ENCODE results near the gene MYCBP2.

DNA sequence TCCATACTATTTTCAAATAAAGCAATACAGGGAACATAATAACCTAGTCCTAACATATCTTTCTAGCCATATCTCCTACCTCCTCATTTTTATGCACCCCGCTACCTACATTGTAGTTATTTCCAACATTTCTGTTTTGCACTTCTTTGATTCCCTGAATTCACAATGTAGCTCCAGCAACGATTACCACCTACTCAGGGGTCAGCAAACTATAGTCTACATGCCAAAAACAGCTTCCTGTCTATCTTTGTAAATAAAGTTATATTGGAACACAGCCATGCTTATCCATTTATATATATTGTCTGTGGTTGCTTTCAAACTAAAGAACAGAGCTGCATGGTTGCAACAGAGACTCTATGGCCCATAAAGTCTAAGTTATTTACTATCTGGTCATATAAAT is 16.7 kb downstream of the MYCBP2 start:
- TF ChIP-seq, protein P1, sequence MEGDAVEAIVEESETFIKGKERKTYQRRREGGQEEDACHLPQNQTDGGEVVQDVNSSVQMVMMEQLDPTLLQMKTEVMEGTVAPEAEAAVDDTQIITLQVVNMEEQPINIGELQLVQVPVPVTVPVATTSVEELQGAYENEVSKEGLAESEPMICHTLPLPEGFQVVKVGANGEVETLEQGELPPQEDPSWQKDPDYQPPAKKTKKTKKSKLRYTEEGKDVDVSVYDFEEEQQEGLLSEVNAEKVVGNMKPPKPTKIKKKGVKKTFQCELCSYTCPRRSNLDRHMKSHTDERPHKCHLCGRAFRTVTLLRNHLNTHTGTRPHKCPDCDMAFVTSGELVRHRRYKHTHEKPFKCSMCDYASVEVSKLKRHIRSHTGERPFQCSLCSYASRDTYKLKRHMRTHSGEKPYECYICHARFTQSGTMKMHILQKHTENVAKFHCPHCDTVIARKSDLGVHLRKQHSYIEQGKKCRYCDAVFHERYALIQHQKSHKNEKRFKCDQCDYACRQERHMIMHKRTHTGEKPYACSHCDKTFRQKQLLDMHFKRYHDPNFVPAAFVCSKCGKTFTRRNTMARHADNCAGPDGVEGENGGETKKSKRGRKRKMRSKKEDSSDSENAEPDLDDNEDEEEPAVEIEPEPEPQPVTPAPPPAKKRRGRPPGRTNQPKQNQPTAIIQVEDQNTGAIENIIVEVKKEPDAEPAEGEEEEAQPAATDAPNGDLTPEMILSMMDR (IDR thresholded peaks at IDR 0.05): no peak
- no peak for TF ChIP-seq EP300 (IDR thresholded peaks at IDR 0.05)
- no peak for TF ChIP-seq POLR2A (IDR thresholded peaks at IDR 0.05)

All from tibial nerve (tissue), 4 donors.